Activated CD8-positive, alpha-beta memory T cell treated with anti-CD3 and anti-CD28 coated beads, Interleukin-2, amount 50 U/mL, for 48 hours (primary cell): ENCODE data around the gene PTCH1.

Source experiments
- DNase-seq: peaks from one replicate; pipeline ENCODE4 v3.0.0-alpha.2; 2020

The PTCH1 gene

GRCh38 chr9:95462249-95463147 is 54.3 kb downstream of the PTCH1 start:
- peak; percentile 81 for DNase-seq

- no peak for DNase-seq
Measured at GRCh38 chr9:95461448-95462248, 55.1 kb downstream of the PTCH1 start.

GRCh38 chr9:95460518-95461164 is 56.1 kb downstream of the PTCH1 start:
- no peak for DNase-seq

GRCh38 chr9:95459851-95460517 is 56.8 kb downstream of the PTCH1 start:
- DNase-seq, result no peak

GRCh38 chr9:95459178-95459577 is 57.6 kb downstream of the PTCH1 start:
- DNase-seq, result no peak

- no peak for DNase-seq
Measured at GRCh38 chr9:95458666-95459065, 58.1 kb downstream of the PTCH1 start.

- no peak for DNase-seq
Measured at GRCh38 chr9:95457769-95458168, 59.0 kb downstream of the PTCH1 start.

GRCh38 chr9:95455714-95456113 is 61.1 kb downstream of the PTCH1 start:
- no peak for DNase-seq

- DNase-seq, result no peak
Measured at GRCh38 chr9:95452176-95452575, 64.6 kb downstream of the PTCH1 start.

- no peak for DNase-seq
Measured at GRCh38 chr9:95451065-95451426, 65.7 kb downstream of the PTCH1 start.

- DNase-seq, result no peak
Measured at GRCh38 chr9:95450171-95451064, 66.4 kb downstream of the PTCH1 start.

- no peak for DNase-seq
Measured at GRCh38 chr9:95449016-95449415, 67.8 kb downstream of the PTCH1 start.

- DNase-seq, result no peak
Measured at GRCh38 chr9:95447660-95448420, 68.9 kb downstream of the PTCH1 start.

GRCh38 chr9:95446984-95447383 is 69.8 kb downstream of the PTCH1 start:
- DNase-seq, result no peak

GRCh38 chr9:95446259-95446658 is 70.5 kb downstream of the PTCH1 start:
- no peak for DNase-seq

GRCh38 chr9:95444160-95444559 is 72.6 kb downstream of the PTCH1 start:
- no peak for DNase-seq

GRCh38 chr9:95443301-95443700 is 73.5 kb downstream of the PTCH1 start:
- DNase-seq, result no peak

GRCh38 chr9:95441081-95441480 is 75.7 kb downstream of the PTCH1 start:
- no peak for DNase-seq

- DNase-seq, result no peak
Measured at GRCh38 chr9:95440447-95440846, 76.3 kb downstream of the PTCH1 start.

GRCh38 chr9:95438561-95439357 is 78.0 kb downstream of the PTCH1 start:
- no peak for DNase-seq
